ENCODE data around the gene PTGES3L.
"Not testable (repeated sequence)": the region's sequence is repeated elsewhere in the genome, so short reads cannot be mapped to it uniquely, and the experiment has no call there.

The PTGES3L gene

DNA sequence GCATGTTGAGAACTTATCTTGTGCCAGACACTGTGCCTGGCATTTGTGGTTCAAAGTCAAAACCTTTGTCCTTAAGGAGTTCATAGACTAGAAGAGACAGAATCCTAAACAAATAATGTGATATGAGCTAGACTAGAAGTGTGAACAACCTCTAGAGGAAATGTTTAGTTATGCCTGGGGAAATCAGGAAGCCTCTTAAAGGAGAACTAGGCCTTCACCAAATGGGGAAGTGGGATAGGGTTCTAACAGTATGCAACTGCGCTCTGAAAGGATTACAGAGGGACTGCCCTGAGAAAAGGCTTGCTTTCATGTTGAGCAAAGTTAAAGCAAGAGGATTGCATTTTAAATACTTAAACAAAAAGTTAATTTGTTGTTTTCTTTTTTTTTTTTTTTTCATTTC is 5.3 kb upstream of the PTGES3L start:
- H3K4me3 ChIP-seq (ENCODE audit: low read depth, low read length): no peak overlapping the region

DNA sequence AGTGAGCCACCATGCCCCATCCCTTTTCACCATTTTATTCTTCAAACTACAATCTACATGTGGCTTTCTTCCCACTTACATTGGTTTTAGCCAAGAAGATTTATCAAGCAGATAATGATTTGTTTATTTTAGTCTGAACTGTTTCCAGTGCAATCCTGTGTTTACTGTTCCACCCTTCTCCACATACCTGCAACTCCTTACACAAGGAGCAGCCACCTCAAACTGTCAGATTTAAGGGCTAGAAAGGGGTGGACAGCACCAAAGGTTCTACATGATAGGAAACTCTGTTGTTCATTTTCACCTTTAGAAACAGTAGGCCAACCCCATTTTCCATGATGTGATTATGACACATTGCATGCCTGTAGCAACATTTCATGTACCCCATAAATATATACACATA is 2.4 kb upstream of the PTGES3L start:
- H3K4me3 ChIP-seq (ENCODE audit: low read depth, low read length): no peak overlapping the region

DNA sequence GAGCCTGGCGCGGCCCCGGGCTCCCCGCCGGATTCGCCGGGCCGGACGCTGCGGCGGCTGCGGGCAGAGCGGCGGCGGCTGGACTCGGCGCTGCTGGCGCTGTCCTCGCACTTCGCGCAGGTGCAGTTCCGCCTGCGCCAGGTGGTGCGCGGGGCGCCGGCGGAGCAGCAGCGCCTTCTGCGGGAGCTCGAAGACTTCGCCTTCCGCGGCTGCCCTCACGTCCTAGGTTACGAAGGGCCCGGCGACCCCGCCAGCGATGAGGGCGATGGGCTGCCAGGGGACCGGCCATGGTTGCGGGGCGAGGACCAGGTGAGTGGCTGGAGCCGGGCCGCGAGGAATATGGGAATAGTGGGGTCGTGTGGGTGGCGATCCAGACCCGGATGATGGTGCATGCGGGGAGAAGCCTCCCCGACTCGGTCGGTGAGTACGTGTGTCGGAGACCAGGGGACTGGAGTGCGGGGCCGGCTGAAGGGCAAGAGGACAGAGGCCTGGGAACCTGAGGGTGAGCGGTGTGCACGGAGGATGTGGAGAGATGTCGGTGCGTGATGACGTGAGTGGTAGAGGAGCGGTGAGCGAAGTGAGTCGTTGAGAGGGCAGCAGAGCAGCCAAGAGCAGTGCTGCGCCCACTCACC is 1.0 kb upstream of the PTGES3L start:
- H3K4me3 ChIP-seq (ENCODE audit: low read depth, low read length): peak overlapping the region; percentile 78

DNA sequence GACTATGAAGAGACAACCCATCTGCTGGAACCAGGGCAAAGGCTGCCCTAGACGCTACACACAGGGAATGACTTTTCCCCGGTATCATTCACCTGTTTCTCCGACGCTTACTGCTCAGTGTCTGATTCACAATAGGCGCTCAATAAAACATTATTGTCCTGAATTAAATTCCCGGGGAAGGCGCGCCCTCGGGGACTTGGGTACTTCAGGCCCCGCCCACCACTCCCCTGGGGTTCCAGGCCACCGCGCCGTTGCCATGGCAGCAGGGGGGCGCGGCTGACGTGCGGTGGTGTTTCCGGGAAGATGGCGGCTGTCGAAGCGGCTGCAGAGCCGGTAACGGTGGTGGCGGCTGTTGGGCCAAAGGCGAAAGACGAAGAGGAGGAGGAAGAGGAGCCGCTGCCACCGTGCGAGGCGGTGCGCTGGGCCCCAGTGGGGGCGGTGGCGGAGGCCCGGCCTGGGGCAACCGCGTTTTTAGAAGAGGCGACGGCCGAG is 440 bp upstream of the PTGES3L start, which contains the start of gene RUNDC1:
TSS of gene RUNDC1 (plus strand) at position 292 of the 492 bp plus-strand sequence. CDS start at position 304, 12 bp downstream.
- H3K4me3 ChIP-seq (ENCODE audit: low read depth, low read length): peak within 1 kb of the TSS; percentile 78

DNA sequence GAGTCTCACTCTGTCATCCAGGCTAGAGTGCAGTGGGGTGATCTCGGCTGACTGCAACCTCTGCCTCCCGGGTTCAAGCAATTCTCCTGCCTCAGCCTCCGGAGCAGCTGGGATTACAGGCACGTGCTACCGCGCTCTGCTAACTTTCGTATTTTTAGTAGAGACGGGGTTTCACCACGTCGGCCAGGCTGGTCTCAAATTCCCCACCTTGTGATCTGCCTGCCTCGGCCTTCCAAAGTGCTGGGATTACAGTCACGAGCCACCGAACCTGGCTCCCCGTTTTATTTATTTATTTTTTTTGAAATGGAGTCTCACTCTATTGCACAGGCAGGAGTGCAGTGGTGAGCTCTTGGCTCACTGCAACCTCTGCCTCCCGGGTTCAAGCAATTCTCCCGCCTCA is 4.2 kb downstream of the PTGES3L start:
- H3K4me3 ChIP-seq (ENCODE audit: low read depth, low read length): not testable (repeated sequence)

DNA sequence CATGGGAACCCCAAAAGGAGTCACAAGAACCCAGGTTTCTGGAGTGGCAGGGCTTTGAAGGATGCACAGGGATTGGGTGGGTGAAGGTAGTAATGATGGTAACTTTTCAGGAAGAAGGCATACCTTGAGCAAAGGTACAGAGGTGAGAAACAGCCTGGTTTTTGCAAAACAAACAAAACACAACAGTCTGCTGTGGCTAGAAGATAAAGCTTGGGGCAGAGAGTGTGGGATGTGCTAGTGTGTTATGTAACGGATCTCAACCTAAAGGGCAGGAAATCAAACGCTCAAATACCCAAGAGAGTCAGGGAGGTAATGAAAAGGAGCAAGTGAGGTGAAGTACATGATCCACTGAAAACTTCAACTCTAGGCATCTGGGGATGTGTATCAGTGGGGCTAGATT is 4.6 kb downstream of the PTGES3L start:
- H3K4me3 ChIP-seq (ENCODE audit: low read depth, low read length): no peak overlapping the region

DNA sequence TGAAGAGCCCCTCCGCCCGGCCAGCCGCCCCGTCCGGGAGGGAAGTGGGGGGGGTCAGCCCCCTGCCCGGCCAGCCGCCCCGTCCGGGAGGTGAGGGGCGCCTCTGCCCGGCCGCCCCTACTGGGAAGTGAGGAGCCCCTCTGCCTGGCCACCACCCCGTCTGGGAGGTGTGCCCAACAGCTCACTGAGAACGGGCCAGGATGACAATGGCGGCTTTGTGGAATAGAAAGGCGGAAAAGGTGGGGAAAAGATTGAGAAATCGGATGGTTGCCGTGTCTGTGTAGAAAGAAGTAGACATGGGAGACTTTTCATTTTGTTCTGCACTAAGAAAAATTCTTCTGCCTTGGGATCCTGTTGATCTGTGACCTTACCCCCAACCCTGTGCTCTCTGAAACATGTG is 6.6 kb downstream of the PTGES3L start:
- not testable (repeated sequence) for H3K4me3 ChIP-seq (ENCODE audit: low read depth, low read length)

DNA sequence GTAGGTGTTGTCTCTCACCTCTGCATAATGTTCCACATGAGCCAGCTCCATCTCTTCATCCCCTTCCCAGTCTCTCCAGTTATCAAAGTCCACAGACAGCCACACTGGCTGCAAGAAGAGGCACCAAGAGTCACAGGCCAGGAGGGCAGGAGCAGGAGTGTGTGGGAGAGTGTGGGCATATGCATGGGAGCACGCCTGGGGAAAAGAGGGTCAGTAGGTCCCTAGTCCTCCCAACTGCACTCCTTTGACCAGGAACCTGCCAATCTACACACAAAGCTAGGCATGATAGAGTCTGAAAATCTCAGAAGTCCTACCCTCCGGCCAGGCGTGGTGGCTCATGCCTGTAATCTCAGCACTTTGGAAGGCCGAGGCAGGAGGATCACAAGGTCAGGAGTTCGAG is 8.3 kb downstream of the PTGES3L start:
- no peak overlapping the region for H3K4me3 ChIP-seq (ENCODE audit: low read depth, low read length)

DNA sequence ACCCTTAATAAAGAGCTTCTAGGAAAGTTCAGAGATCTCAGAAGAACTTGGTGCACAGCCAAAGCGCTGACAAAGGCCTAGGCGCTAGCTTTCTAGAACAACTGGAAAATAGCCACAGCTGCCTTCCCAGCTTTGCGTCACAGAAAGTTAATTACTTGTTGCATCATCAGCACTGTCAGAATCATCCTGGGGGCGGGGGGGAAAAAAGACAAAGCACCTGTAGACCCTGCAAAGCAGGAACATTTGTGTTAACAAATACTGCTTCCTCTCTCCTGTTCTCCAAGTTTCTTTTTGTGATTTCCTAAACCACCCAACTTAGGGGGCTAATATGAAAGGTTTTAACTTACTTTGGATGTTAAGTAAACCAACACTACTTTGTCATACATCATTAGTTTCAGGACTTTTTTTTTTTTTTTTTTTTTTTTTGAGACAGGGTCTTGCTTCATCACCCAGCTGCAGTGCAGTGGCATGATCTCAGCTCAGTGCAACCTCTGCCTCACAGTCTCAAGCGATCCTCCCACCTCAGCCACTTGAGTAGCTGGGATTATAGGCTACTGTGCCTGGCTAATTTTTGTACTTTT is 10.8 kb downstream of the PTGES3L start:
- no peak overlapping the region for H3K4me3 ChIP-seq (ENCODE audit: low read depth, low read length)

DNA sequence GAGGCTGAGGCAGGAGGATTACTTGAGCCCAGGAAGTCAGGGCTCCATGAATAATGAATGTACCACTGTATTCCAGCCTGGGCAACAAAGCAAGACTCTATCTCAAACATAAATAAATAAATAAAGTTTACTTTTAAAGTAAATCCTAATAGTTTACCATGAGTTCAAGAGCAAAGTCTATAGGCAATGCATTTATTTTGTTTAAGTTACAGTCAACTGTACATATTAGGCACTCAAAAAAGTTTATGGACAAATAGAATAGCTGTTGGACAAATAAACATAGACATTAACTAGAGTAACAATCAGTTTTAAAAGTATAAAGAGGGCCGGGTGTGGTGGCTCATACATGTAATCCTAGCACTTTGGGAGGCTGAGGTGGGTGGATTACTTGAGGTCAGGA is 12.0 kb downstream of the PTGES3L start:
- H3K4me3 ChIP-seq (ENCODE audit: low read depth, low read length): no peak overlapping the region

DNA sequence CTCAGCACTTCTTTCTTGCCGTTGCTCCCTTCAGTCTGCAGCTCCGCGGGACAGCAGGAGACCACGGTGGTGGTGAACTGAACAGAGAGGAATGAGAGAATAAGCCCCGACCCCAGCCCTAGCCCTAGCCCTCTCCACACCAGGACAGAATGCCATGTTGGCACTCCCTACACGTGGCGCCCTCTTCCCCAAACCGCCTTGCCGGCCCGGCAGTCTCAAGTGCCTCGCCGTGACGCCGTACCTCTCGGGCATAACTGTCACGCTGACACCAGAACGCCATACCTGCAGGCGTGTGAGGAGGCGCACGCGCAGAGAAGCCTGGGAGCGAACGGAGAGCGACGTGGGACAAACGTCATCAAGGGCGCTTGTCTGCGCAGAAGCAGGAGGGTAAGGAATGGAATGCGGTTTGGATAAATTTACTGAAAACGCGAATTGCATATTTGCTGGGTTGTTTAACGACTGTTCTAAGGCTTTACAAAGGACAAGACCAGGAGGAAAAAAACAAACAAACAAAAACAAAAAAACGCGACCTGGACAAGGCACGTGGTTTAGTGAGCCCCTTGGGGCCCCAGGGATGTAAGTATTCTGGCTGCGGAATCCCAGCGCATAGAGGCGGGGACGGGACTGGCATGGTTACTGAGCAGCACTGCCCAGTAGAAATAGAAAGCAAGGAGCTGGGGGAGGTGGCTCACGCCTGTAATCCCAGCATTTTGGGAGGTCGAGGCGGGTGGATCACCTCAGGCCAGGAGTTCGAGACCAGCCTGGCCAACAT is 15.5 kb downstream of the PTGES3L start, which contains the start of gene AARSD1:
TSS of gene AARSD1 (minus strand) at position 294 of the 772 bp plus-strand sequence. CDS start at position 280, 14 bp downstream.
- peak within 1 kb of the TSS; percentile 84 for H3K4me3 ChIP-seq (ENCODE audit: low read depth, low read length)

DNA sequence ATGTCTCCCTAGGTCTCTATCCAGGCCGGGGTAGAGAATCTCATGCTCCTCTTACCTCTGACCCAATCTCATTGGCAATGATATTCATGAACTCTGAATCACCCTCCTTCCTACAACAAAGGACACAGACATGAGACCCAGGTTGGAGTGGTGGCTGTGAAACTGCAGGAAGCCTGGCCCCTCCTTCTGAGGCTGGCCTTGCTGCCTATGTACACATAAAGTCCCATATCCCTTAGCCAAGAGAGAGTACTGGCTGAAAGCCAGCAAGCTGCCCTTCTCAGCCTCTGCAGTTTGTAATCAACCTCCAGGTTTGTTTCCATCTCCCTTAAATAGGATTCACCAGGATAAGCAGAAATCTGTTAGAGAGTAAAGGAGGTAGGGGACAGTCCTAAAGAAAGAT is 26.2 kb downstream of the PTGES3L start:
- H3K4me3 ChIP-seq (ENCODE audit: low read depth, low read length): no peak overlapping the region

DNA sequence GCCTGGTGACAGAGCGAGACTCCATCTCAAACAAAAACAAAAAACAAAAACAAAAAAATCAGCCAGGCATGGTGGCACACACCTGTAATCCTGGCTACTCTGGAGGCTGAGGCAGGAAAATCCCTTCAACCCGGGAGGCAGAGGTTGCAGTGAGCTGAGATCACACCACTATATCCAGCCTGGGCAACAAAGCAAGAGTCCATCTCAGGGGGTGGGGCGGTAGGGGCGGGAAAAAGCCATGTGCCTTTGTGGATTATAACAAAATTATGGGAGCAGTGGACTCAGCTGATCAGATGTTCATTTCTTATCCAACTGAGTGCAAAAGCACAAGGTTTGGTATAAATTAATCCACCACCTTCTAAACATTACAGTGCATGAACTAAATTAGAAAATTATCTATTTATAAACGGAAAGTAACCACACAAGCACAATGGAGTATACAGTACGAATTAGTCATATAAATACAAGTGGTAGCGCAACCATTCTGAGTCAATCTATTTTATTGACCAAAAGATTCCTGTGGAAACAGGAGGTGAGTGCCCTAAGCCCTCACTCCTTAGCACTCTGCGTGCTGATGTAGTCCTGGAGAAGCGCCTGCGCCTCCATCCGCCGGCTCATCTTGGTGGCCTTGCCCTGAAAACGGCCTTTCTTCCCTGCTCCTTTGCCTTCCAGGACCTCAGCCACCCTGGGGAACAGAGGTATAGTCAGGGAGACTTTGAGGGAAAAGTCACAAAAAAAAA is 29.7 kb downstream of the PTGES3L start:
- no peak overlapping the region for H3K4me3 ChIP-seq (ENCODE audit: low read depth, low read length)

DNA sequence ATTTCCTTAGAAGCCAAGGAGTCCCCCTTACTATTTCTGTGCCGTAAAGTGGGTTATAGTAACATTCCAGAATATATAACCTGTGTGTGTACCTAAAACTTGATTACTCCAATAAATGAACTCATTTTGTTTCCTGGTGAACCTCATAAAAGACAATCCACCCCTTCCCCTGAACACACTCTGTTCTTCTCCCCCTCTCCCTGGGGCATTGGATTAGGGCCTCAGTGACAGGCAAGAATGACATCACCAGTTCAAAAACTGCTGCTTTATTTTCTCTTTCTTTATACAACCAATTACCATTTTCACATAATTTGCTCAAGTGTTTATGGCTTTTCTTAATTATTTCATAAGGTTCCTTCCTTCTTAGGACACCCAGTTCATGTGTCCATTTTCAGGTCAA is 33.1 kb downstream of the PTGES3L start:
- no peak overlapping the region for H3K4me3 ChIP-seq (ENCODE audit: low read depth, low read length)

DNA sequence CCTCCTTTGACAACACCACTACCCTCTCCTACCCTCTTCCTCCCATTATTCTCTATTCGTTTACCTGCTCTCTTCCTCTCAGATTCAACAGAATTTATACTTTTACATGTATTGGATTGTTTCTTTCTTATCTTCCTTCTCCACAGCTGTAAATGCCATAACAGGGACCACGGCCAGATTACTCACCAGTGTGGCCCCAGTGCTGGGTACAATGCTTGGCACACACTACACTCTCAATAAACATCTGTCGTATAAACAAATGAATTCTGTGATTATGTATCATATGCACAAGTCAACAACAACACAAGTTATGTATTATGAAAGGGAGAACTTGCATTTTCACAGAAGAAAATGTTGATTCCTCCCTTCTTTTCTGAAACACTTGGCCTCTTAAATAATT is 35.7 kb downstream of the PTGES3L start:
- H3K4me3 ChIP-seq (ENCODE audit: low read depth, low read length): no peak overlapping the region

DNA sequence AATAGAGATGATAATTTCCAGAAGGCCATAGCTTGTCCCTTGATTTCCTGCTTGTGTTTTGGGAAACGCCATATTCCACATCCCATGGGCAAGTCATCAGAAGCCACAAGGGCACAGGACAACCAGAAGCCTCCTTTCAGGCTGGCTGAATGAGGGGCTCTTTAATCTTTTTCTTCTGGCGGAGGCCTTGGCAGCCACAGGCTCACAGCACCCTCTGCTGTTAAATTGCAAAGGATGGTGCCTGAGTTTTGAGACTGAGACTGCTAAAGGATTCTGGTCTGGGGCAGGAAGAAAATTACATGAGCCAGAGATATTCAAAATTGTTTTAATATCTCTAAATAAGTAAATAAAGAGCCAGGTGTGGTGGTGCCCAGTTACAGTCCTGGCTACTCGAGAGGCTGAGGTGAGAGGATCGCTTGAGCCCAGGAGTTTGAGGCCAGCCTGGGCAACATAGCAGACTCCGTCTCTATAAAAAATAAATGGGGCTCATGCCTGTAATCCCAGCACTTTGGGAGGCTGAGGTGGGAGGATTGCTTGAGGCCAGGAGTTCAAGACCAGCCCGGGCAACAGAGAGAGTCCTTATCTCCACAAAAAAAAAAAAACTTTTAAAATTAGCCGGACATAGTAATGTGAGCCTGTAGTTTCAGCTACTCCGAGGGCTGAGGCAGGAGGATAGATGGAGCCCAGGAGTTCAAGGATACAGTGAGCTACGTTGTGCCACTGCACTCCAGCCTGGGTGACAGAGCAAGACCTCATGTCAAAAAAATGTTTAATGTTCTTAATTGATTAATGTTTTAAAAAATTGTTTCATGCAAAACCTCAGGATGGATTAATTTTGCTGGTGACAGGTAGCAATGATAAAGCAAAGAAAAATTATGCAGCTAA is 41.9 kb downstream of the PTGES3L start:
- no peak overlapping the region for H3K4me3 ChIP-seq (ENCODE audit: low read depth, low read length)

DNA sequence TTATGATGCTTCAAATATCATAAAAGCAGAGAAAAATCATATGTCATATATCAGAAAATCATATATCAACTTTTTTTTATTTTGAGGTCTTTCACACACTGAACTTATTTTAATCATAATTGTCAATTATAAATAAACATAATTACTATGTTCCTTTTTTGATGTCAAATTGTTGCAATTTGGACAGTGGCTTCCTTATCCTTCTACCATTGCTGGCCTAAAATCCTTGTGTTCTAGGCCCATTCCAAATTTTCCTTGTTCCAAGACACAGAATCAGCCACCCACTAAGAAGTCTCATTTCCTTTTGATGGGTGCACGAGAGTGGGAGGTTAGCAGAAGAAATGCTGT is 50.4 kb downstream of the PTGES3L start:
- H3K4me3 ChIP-seq (ENCODE audit: low read depth, low read length): no peak overlapping the region

DNA sequence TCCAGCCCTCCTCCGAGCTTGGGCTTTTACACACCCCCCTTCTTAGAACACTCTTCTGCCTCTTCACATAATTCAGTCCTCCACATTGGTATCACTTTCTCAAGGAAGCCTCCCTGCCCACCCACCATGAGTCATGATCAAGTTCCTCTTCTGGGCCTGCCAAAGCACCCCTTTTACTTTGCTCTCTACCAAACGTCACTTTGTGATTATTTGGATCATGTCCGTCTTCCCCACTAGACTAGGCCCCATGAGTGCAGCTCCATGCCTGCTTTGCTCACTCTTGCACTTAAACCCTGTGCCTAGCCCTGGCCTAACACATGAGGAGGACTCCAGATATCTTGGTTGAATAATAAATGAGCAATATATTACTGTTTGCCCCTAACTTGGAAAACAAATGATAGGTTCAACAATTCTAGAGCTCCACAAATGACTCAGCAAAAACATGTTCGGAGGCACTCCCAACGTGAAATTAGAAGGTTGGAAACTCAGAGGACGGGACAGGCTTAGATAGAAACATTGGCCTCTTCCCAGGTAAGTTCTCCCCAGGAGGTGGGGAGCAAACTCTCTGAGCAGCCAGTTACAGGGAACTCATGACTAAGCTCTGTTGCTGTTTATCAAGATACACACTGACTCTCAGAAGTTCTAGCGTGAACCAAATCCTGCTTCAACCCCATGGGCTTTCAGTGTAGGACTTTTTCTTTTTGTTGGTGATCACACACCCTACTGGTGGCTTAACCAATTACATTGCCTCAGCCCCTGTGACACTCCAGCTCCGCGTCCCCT is 51.0 kb downstream of the PTGES3L start:
- no peak overlapping the region for H3K4me3 ChIP-seq (ENCODE audit: low read depth, low read length)

DNA sequence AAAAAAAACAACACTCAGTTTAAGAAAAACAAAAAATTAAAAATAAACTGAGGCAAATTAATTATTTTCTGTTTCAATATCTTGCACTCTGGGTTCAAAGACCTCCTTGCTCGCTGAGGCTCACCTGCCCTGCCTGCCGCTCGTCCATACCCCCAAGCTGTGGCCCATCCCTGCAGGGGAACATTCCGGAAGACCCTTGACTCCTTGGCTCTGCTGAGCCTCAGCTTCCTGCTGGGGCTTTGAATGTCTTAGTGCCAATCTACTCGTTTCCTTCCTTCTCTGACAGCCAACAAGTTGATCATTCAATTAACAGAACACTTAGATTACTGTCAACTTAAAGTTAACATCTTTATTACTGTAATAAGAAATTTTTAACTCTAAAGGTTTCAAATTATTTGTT is 55.0 kb downstream of the PTGES3L start:
- no peak overlapping the region for H3K4me3 ChIP-seq (ENCODE audit: low read depth, low read length)

DNA sequence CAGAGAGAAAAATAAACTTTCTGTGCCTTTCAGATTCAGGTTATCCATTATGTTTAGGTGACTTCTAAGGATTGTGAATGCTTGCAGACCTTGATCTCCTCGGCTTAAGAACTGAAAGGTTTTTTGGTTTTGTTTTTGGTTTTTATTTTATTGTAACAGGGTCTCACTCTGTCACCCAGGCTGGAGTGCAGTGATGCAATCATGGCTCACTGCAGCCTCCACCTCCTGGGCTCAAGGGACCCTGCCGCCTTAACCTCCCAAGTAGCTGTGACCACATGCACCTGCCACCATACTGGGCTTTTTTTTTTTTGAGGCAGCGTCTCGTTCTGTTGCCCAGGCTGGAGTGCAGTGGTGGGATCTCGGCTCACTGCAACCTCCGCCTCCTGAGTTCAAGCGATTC is 56.4 kb downstream of the PTGES3L start:
- not testable (repeated sequence) for H3K4me3 ChIP-seq (ENCODE audit: low read depth, low read length)

Data from iPS-11a (cell line).